ENCODE measurements around the gene CNTD1. TPM values are rescaled to one million over a fixed set of nuclear protein-coding genes. Genes with fewer than 3 reads are reported as not detected.

Gene CNTD1
- total RNA-seq, 1 experiment from 2014 or later, result 0.13 TPM

DNA sequence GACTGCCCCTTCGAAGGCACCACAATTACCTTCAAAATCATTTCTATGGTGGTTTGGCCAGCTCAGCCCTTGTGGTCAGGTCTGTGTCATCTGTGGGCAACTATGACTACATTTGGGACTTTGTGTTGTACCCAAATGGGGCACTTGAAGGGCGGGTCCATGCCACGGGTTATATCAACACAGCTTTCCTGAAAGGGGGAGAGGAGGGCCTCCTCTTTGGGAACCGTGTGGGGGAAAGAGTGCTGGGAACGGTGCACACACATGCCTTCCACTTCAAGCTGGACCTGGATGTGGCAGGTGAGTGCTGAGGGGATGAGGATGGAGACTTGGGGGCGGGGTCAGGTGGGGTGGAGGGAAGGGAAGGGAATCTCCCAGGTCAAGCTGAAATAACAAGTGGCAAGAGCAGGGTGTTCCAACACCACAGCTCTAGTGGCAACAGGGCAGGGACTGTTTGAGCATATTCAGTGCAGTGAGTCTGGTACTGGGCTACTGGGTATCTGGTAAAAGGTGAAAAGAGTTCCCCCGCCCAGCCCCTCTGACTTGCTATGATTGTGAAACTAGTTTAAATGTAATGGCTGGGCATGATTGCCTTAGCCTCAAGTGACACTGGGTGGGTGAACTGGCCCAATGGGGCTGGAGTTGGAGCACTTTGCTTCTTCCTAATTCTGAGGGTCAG is 47.4 kb downstream of the CNTD1 start:
- in situ Hi-C loops (cut with HindIII; ENCODE audit: low pct_unique_long_range_greater_than_20kb, low sequenced_read_pairs) (no loop called here), intact Hi-C loops (cut with micrococcal nuclease; ENCODE audit: unreplicated experiment) (loop anchor here (5.0 kb wide), 1 partner anchor 91 kb away; no protein-coding TSS in a partner anchor)
- TF ChIP-seq SIN3A (IDR thresholded peaks at IDR 0.05; ENCODE audit: borderline replicate concordance, insufficient read depth, low read depth, low read length), result no peak
- TF ChIP-seq, protein P1, sequence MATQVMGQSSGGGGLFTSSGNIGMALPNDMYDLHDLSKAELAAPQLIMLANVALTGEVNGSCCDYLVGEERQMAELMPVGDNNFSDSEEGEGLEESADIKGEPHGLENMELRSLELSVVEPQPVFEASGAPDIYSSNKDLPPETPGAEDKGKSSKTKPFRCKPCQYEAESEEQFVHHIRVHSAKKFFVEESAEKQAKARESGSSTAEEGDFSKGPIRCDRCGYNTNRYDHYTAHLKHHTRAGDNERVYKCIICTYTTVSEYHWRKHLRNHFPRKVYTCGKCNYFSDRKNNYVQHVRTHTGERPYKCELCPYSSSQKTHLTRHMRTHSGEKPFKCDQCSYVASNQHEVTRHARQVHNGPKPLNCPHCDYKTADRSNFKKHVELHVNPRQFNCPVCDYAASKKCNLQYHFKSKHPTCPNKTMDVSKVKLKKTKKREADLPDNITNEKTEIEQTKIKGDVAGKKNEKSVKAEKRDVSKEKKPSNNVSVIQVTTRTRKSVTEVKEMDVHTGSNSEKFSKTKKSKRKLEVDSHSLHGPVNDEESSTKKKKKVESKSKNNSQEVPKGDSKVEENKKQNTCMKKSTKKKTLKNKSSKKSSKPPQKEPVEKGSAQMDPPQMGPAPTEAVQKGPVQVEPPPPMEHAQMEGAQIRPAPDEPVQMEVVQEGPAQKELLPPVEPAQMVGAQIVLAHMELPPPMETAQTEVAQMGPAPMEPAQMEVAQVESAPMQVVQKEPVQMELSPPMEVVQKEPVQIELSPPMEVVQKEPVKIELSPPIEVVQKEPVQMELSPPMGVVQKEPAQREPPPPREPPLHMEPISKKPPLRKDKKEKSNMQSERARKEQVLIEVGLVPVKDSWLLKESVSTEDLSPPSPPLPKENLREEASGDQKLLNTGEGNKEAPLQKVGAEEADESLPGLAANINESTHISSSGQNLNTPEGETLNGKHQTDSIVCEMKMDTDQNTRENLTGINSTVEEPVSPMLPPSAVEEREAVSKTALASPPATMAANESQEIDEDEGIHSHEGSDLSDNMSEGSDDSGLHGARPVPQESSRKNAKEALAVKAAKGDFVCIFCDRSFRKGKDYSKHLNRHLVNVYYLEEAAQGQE (IDR thresholded peaks at IDR 0.05; ENCODE audit: insufficient read depth in 1 of 2, low read depth in 2 of 2, low read length in 1 of 2), result no peak
- TF ChIP-seq, protein P2, sequence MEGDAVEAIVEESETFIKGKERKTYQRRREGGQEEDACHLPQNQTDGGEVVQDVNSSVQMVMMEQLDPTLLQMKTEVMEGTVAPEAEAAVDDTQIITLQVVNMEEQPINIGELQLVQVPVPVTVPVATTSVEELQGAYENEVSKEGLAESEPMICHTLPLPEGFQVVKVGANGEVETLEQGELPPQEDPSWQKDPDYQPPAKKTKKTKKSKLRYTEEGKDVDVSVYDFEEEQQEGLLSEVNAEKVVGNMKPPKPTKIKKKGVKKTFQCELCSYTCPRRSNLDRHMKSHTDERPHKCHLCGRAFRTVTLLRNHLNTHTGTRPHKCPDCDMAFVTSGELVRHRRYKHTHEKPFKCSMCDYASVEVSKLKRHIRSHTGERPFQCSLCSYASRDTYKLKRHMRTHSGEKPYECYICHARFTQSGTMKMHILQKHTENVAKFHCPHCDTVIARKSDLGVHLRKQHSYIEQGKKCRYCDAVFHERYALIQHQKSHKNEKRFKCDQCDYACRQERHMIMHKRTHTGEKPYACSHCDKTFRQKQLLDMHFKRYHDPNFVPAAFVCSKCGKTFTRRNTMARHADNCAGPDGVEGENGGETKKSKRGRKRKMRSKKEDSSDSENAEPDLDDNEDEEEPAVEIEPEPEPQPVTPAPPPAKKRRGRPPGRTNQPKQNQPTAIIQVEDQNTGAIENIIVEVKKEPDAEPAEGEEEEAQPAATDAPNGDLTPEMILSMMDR (IDR thresholded peaks at IDR 0.05), result no peak
- peak; percentile 3; the same call in 1 of the 2 replicates for TF ChIP-seq POLR2AphosphoS5 (IDR thresholded peaks at IDR 0.05; ENCODE audit: low read depth, low read length)
- TF ChIP-seq TCF7L2 (IDR thresholded peaks at IDR 0.05; ENCODE audit: low read depth, low read length), result no peak
- ChIA-PET CTCF (interaction anchor here (0.5 to 1.0 kb wide), 2 partner anchors 83 to 231 kb away, joined by 3 to 4 read pairs; no protein-coding TSS in a partner anchor), POLR2A (interaction anchor here (0.7 kb wide), 1 partner anchor 72 kb away, joined by 6 read pairs; no protein-coding TSS in a partner anchor)
- Histone ChIP-seq H3K4me1 (ENCODE audit: control insufficient read depth, insufficient read depth, low read length) (no peaks in the 10 kb centered on the region), H3K9me3 (ENCODE audit: control insufficient read depth, insufficient read depth, low read depth, low read length) (no peaks in the 10 kb centered on the region), H3K36me3 (ENCODE audit: control insufficient read depth, insufficient read depth, low read length) (peaks cover 4% of the 10 kb centered on the region; the same call in 1 of the 2 replicates), H3K27ac (ENCODE audit: low read length) (no peak overlapping the region), H3K27me3 (ENCODE audit: control insufficient read depth, insufficient read depth, low read length) (no peaks in the 10 kb centered on the region), H3K4me3 (ENCODE audit: low read depth in 2 of 2, low read length in 2 of 2) (no peak overlapping the region)
- BruUV-seq (replicated peaks), result no TSS peak
- ATAC-seq (0 out of 2 replicates have a peak, but pooled peaks have one; percentile 19), DNase-seq (ENCODE audit: low read depth, low spot score) (no peak)

DNA sequence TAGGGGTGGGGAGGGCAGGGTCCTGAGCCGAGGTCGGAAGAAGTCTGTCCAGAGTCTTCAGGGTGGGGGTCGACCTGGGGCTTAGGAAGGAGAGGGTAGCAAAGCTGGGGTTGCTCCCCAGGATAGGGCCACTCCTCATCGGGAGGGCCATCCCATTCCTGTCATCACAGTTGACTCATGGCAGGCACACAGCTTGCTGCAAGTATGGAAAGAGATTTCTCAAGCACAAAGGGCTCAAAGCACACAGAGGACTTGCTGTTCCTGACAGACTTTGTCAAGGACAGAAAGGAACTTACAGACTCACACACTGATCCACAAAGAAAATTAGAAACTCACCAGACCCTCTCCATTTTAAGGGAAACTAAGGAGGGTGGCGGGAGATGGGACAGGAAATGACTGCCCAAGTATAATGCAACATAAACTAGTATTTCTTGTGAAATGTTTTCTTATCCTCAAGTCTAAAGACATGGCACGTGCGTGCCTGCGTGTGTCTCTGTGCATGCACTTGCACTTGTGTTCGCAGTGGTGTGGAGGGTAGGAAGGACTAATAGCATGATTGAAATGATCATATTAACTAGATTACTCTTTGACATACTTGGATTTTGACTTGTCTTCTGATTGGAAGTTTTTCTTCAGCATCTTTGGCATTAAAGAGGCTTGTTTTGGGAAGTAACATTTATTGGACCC is 48.1 kb downstream of the CNTD1 start:
- Histone ChIP-seq H3K4me1 (ENCODE audit: control insufficient read depth, insufficient read depth, low read length) (no peaks in the 10 kb centered on the region), H3K27me3 (ENCODE audit: control insufficient read depth, insufficient read depth, low read length) (no peaks in the 10 kb centered on the region), H3K27ac (ENCODE audit: low read length) (no peak overlapping the region), H3K4me3 (ENCODE audit: low read depth in 2 of 2, low read length in 2 of 2) (no peak overlapping the region), H3K9me3 (ENCODE audit: control insufficient read depth, insufficient read depth, low read depth, low read length) (no peaks in the 10 kb centered on the region), H3K36me3 (ENCODE audit: control insufficient read depth, insufficient read depth, low read length) (no peaks in the 10 kb centered on the region; the same call in 1 of the 2 replicates)
- TF ChIP-seq, protein P2 (IDR thresholded peaks at IDR 0.05), result no peak
- TF ChIP-seq SIN3A (IDR thresholded peaks at IDR 0.05; ENCODE audit: borderline replicate concordance, insufficient read depth, low read depth, low read length), result no peak
- ChIA-PET CTCF (no interaction called here), POLR2A (interaction anchor here (0.6 kb wide), 1 partner anchor 168 kb away, joined by 3 read pairs; no protein-coding TSS in a partner anchor)
- intact Hi-C loops (cut with micrococcal nuclease; ENCODE audit: unreplicated experiment), result loop anchor here (5.0 kb wide), 1 partner anchor 91 kb away; no protein-coding TSS in a partner anchor
- no TSS peak for BruUV-seq (replicated peaks)
- ATAC-seq (peak; percentile 36; the same call in 1 of the 2 replicates), DNase-seq (ENCODE audit: low read depth, low spot score) (no peak)
- in situ Hi-C loops (cut with HindIII; ENCODE audit: low pct_unique_long_range_greater_than_20kb, low sequenced_read_pairs), result no loop called here
